H1 (cell line): ENCODE measurements around the gene DAZAP1. TPM values are rescaled to one million over a fixed set of nuclear protein-coding genes. Genes with fewer than 3 reads are reported as not detected.

ENCODE experiments used
- FOSL1 ChIP-seq: IDR thresholded peaks from 2 replicates; pipeline ENCODE4 v1.6.1; 2011; ENCODE audit warnings: mild to moderate bottlenecking, low read depth, low read length, moderate library complexity; ENCODE audit not compliant: insufficient read depth
- GABPA ChIP-seq: IDR thresholded peaks from 2 replicates; pipeline ENCODE4 v1.6.1; 2011; ENCODE audit warnings: mild to moderate bottlenecking, low read length, moderate library complexity, borderline replicate concordance; ENCODE audit not compliant: insufficient read depth
- JUN ChIP-seq: IDR thresholded peaks from 2 replicates; pipeline ENCODE4 v1.6.1; 2011; ENCODE audit warnings: low read depth, mild to moderate bottlenecking, improper control_type of control experiment, low read length
- MAFK ChIP-seq: IDR thresholded peaks from 2 replicates; pipeline ENCODE4 v1.6.1; 2012; ENCODE audit warnings: low read depth, mild to moderate bottlenecking, improper control_type of control experiment, low read length
- NANOG ChIP-seq: IDR thresholded peaks from 2 replicates; pipeline ENCODE4 v1.6.1; 2011; ENCODE audit warnings: low read length, low read depth, mild to moderate bottlenecking, inconsistent platforms; ENCODE audit not compliant: insufficient read depth, poor library complexity, severe bottlenecking
- POLR2AphosphoS5 ChIP-seq: IDR thresholded peaks from 2 replicates; pipeline ENCODE4 v1.6.1; 2011; ENCODE audit warnings: low read depth, low read length
- SUZ12 ChIP-seq: fragments of 200-600 bp; sonication (generic); IDR thresholded peaks from 2 replicates; pipeline ENCODE4 v1.6.1; 2012; ENCODE audit warnings: mild to moderate bottlenecking, inconsistent platforms, low read length, moderate library complexity, mixed read lengths
- polyA plus RNA-seq, 7 experiments: library from polyadenylated mRNA; depleted of rRNA in 3 of 7; stranded (reverse) in 5 of 7; unstranded in 2 of 7; fragments of >200 nt in 5 of 7; fragments of 200-250 nt in 2 of 7; gene quantifications; 1 replicate in 5 of 7; 2 replicates in 1 of 7; 4 replicates in 1 of 7; pipeline versions ENCODE4 v1.2.1 to v1.2.3, GENCODE V29; 2011 to 2013; ENCODE audit warnings: missing spikeins in 2 of 7, mixed read lengths in 2 of 7
- total RNA-seq: library from RNA; stranded (reverse); fragmentation: NEBNext Ultra II Directional; extraction: Animal tissue kit (Norgen Biotek cat#: 25700); gene quantifications from 2 replicates; pipeline ENCODE4 v1.2.1, GENCODE V29; 2021
- TF ChIP-seq, protein P1 (sequence below): fragments of 300-600 bp; sonication (generic); IDR thresholded peaks from 2 replicates; pipeline ENCODE4 v1.7.1; 2012; ENCODE audit warnings: low read length, moderate library complexity, mild to moderate bottlenecking, inconsistent platforms; ENCODE audit not compliant: insufficient replicate concordance

DAZAP1 gene
- total and polyA plus RNA-seq, 2 of the 8 experiments (the other 6 are each of a cell fraction or from before 2014, with no cell fraction given): 79.6 to 341 TPM

DNA sequence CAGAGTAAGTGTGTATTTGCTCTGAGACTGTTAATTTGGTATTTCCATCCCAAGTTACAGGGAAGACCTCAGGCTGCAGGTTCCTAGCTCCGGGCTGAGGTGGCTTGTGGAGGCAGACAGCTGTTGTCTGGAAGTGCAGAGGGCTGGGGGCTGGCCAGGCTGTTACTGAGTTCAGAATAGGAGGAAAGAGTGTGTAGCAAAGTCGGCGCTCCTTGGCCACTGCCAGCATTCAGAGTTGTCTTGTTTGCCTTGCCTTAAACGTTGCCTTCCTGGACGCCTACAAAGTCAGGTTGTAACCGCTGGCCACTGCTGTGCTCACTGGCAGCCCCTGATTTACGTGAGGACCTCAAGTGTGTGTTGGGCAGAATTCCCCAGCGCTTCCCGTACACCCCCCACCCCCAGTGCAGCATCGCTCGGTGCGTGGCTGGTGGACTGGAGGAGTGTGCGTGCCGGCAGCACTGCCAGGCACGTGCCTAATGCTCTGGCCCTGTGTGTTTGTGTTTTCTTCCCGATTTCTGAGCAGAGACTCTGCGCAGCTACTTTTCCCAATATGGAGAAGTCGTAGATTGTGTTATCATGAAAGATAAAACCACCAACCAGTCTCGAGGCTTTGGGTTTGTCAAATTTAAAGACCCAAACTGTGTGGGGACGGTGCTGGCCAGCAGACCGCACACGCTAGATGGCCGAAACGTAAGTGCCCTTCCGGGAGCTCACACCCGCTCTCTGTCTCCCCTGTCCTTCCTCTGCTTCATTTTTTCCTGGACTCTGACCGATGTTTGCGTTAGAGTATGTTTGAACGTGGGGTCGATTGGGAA is 10.5 kb downstream of the DAZAP1 start (continued):
- TF ChIP-seq SUZ12 (no peak), MAFK (no peak), NANOG (no peak), POLR2AphosphoS5 (no peak), JUN (no peak), FOSL1 (no peak), GABPA (no peak)
- TF ChIP-seq, protein P1, sequence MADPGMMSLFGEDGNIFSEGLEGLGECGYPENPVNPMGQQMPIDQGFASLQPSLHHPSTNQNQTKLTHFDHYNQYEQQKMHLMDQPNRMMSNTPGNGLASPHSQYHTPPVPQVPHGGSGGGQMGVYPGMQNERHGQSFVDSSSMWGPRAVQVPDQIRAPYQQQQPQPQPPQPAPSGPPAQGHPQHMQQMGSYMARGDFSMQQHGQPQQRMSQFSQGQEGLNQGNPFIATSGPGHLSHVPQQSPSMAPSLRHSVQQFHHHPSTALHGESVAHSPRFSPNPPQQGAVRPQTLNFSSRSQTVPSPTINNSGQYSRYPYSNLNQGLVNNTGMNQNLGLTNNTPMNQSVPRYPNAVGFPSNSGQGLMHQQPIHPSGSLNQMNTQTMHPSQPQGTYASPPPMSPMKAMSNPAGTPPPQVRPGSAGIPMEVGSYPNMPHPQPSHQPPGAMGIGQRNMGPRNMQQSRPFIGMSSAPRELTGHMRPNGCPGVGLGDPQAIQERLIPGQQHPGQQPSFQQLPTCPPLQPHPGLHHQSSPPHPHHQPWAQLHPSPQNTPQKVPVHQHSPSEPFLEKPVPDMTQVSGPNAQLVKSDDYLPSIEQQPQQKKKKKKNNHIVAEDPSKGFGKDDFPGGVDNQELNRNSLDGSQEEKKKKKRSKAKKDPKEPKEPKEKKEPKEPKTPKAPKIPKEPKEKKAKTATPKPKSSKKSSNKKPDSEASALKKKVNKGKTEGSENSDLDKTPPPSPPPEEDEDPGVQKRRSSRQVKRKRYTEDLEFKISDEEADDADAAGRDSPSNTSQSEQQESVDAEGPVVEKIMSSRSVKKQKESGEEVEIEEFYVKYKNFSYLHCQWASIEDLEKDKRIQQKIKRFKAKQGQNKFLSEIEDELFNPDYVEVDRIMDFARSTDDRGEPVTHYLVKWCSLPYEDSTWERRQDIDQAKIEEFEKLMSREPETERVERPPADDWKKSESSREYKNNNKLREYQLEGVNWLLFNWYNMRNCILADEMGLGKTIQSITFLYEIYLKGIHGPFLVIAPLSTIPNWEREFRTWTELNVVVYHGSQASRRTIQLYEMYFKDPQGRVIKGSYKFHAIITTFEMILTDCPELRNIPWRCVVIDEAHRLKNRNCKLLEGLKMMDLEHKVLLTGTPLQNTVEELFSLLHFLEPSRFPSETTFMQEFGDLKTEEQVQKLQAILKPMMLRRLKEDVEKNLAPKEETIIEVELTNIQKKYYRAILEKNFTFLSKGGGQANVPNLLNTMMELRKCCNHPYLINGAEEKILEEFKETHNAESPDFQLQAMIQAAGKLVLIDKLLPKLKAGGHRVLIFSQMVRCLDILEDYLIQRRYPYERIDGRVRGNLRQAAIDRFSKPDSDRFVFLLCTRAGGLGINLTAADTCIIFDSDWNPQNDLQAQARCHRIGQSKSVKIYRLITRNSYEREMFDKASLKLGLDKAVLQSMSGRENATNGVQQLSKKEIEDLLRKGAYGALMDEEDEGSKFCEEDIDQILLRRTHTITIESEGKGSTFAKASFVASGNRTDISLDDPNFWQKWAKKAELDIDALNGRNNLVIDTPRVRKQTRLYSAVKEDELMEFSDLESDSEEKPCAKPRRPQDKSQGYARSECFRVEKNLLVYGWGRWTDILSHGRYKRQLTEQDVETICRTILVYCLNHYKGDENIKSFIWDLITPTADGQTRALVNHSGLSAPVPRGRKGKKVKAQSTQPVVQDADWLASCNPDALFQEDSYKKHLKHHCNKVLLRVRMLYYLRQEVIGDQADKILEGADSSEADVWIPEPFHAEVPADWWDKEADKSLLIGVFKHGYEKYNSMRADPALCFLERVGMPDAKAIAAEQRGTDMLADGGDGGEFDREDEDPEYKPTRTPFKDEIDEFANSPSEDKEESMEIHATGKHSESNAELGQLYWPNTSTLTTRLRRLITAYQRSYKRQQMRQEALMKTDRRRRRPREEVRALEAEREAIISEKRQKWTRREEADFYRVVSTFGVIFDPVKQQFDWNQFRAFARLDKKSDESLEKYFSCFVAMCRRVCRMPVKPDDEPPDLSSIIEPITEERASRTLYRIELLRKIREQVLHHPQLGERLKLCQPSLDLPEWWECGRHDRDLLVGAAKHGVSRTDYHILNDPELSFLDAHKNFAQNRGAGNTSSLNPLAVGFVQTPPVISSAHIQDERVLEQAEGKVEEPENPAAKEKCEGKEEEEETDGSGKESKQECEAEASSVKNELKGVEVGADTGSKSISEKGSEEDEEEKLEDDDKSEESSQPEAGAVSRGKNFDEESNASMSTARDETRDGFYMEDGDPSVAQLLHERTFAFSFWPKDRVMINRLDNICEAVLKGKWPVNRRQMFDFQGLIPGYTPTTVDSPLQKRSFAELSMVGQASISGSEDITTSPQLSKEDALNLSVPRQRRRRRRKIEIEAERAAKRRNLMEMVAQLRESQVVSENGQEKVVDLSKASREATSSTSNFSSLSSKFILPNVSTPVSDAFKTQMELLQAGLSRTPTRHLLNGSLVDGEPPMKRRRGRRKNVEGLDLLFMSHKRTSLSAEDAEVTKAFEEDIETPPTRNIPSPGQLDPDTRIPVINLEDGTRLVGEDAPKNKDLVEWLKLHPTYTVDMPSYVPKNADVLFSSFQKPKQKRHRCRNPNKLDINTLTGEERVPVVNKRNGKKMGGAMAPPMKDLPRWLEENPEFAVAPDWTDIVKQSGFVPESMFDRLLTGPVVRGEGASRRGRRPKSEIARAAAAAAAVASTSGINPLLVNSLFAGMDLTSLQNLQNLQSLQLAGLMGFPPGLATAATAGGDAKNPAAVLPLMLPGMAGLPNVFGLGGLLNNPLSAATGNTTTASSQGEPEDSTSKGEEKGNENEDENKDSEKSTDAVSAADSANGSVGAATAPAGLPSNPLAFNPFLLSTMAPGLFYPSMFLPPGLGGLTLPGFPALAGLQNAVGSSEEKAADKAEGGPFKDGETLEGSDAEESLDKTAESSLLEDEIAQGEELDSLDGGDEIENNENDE: no peak
- TF ChIP-seq, all 59 proteins: peak for 0
